NCI-H1694 treated with DMSO at 0.1 percent for 48 hours (cell line): ENCODE results near the gene HOXD12.

Experiments used
- DNase-seq: peaks from one replicate; lab custom pipeline; 2025; lab: John Stamatoyannopoulos, UW

Gene HOXD12

DNA sequence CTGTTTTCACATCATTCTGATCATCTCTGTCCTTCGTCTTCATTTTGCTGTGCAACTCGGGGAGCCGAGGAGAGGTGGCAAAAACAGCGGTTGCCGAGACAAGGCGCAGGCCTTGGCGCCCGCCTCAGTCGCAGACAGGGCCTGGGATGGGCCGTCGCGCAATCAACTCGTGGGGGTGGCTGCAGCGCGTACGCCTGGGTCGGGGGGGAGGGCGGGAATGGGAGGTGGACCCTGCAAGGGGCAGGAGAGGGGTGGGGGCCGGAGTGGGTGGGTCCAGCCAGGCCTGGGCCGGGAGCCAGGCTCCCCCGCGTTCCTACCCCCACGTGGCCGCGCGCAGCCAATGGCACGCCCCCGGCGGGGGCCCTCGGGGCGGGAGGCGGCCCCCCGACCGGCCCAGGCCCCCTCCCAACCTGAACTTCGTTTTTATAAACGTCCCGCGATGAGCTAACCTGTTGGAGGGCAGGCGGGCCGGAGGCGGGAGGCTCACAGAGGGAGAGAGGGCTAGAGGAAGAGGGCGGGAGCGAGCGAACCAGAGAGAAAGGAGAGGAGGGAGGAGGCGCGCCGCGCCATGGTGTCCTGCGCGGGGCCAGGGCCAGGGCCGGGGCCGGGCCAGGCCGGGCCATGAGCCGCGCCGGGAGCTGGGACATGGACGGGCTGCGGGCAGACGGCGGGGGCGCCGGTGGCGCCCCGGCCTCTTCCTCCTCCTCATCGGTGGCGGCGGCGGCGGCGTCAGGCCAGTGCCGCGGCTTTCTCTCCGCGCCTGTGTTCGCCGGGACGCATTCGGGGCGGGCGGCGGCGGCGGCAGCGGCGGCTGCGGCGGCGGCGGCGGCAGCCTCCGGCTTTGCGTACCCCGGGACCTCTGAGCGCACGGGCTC lies 7.1 kb upstream of the HOXD12 start, which contains the start of gene HOXD13:
HOXD13 (plus strand) TSS at position 452 of the 875 bp plus-strand sequence; CDS start at position 622, 170 bp downstream.
- DNase-seq, result peak; percentile 3

DNA sequence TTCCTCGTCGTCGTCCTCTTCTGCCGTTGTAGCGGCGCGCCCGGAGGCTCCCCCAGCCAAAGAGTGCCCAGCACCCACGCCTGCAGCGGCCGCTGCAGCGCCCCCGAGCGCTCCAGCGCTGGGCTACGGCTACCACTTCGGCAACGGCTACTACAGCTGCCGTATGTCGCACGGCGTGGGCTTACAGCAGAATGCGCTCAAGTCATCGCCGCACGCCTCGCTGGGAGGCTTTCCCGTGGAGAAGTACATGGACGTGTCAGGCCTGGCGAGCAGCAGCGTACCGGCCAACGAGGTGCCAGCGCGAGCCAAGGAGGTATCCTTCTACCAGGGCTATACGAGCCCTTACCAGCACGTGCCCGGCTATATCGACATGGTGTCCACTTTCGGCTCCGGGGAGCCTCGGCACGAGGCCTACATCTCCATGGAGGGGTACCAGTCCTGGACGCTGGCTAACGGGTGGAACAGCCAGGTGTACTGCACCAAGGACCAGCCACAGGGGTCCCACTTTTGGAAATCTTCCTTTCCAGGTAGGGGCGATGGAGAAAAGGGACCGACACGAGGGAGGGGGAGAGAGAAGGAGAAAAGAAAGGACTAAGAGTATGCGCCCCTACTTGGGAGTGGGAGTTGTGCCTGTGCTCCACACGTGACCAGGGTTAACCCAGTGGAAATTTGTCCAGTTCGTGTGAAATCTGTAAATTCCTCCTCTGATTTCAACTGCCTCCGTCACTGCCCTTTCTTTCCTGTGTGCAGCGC lies 6.3 kb upstream of the HOXD12 start:
- peak; percentile 20 for DNase-seq

DNA sequence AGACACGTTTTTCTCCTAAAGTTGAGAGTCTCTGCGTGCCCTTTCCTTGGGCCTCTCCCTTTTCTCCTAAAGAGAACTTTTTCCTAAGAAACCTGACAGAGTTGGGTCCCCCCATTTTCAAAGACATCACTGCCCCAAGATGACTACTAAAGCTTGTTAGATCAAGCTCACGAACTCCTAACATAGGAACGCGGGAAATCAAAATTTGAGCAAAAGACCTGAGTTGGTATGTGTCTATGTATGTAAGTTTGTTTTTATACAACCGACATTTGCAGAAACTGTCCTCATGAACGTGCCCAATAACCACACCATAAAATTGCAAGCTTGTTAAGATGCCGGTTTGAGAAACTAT lies 5.7 kb upstream of the HOXD12 start:
- DNase-seq, result no peak

DNA sequence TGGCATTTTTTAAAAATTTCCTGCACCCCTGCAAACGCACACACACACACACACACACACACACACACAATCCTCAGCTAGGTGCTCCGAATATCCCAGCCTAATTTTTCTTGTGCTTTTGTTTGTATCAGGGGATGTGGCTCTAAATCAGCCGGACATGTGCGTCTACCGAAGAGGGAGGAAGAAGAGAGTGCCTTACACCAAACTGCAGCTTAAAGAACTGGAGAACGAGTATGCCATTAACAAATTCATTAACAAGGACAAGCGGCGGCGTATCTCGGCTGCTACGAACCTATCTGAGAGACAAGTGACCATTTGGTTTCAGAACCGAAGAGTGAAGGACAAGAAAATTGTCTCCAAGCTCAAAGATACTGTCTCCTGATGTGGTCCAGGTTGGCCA lies 5.2 kb upstream of the HOXD12 start:
- DNase-seq, result no peak

DNA sequence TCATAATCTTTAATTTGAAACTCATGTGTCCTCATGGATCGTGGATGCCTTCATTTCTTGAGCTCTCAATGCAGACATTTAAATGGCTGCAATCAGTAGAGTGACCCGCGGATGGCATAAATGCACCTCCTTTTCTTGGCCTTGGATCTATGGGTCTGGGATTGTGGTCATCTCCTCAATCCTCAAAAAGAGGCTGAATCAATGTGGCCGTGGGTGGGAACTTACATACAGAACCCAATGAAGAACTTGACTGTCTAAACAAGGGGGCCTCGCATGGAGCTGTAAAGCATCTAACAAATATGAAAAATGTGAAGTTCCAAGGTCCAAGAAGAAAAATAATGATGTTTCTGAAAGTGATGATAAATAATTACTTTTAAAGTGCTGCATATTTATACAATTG lies 4.2 kb upstream of the HOXD12 start:
- no peak for DNase-seq

DNA sequence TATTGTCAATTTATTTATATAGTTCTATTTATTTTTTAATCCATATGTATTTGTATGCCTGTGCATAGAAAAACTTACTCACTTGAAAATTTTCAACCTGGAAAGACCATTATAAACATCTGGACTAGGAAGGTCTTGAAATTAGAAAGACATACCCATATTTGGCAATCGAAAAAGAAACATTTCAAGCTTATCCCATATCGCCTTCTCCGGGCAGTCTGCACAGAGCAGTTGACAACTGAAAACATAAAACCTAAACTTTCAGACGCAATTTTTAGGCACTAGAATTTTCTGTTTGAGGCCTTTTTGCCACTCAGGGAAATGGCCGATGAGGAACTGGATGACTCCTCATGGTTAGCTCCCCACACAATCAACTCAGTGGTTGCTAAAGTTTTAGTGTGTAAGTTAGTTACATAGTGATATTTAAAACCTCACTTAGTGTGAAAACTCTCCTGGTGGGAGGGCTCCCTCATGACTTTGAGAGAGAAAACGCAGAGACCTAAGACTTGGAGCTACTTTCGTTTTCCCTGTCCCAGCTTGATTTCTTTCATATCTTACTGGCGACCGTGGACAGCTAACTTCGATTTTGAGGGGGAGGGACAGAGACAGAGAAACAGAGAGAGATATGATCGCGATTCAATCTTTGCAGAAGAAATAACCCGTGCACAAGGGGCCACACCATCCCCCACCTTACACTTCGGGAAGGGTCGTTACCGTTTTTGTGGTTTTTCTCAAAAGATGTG lies 3.2 kb upstream of the HOXD12 start:
- no peak for DNase-seq

DNA sequence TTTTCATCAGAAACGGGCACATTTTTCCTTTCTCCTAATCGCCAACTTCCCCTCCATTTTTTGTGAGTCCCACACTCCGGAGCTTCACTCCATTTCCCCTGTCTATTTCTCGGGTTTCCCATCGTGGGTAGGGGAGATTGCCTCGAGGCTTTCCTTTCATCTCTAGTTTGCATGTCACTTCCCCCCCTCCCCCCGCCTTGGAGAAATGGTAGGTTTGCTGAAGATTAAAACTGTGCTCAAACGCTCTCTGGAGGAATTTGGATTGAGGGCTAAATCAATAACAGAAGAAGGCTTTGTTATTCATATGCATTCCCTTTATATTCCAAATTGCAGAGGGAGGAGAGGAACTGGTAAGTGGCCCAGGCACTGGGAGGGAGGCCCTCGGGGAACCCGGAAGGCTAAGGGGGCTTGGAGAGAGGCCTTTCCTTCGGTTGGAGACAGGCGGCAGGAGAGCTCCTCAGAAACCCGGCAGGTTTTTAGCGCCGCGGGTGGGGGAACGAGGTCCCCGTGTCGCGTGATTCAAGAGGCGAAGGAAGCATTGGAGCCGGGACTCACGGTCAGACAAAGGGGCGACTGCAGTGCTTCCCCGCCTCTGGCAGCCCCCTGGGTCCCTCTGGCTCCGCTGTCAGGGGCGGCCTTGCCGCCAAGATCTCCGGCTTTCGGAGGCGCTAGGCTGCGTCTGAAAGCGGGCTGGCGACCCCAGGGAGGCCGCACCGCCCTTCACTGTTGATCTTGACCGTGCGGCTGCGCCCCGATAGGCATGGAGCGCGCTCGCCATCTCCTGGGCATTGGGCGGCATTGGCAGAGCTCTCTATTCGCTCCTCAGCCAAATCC lies 2.4 kb upstream of the HOXD12 start:
- DNase-seq, result peak; percentile 72

DNA sequence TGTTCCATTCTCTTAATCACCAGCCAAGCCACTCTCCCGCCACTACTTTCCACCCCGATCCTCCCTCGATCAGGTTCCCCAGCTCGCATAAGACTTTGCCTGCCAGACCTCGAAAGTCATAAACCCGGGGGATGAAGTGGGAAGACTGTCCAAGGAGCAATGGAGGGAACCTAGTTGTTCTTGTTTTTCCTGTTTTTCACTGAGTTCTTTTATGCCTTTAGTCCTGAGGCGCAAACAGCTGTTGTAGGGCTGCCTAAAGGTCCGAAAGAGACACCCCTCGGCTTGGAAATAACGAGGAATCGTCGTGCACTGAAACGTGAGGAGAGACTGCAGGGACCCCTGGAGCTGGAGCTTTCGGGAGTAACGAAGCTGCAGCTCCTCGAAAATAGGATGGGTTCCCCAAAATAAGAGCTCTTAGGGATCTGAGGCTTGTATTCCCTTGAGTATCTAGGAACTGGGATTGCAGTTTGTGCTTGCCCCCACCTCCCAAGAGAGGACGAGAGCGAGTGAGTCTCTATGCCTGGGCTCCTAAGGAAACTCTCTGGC lies 1.7 kb upstream of the HOXD12 start:
- no peak for DNase-seq

DNA sequence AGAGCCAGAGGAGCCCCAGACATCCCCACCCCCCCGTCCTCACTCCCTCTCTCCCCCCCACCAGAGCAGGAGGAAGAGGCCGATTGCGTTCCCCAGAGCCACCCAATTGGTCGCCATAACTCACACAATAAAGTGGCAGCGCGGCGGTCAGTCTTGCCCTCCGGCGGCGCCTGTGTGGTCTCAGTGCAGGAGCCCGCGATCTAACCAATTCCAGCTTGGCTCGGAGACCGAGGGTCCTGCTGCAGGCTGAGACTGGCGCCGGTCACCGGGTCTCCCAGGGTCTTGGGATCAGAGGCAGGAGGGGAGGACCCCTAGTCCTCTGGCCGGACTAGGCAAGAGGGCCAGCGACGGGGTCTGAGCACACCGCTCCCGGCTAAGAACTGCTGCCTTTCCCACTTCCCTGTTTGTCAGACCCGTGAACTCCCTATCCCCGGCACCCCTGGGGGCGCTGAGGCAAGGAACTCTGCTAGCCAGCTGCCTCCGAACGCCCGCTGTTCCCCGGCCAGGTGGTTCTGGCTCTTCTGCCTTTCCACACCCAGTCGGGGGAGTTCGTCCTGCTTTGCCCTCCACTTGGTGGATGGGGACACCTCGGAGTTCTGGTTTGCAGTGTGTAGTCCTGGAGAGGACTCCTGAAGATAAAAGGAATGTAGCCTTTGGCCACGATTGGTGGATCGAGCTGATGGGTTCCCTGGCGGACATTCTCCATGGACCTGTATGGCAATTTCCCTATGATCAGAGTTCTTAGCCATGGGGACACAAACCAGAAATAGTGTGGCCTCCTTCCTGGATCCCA lies 1.0 kb upstream of the HOXD12 start:
- no peak for DNase-seq

DNA sequence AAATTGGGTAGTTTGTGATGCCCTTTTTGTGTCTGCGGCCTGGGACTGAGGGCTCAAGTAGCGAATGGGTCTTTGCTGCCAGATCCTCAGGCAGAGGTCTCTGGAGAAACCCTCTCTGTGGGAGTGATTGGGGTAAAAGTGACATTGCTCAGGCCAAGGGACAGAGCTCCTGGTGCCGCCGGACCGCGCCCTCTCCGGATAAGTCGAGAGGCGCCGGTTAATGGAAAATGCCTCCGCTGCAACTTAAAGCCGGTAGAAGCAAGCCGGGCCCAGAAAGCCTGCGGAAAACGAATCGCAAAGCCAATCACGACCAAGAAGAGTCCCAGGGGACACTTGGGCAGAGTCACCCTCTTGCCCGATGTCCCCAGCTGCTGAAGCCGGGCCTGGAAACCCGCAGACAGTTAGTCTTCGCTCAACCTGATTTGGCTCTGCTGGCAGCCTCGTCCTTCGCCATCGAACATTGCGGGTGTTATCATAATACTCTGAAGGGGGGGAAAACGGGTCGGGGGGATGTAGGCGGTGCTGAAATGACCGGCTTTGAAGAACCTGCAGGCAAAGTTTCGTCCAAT lies 352 bp upstream of the HOXD12 start:
- DNase-seq, result no peak

DNA sequence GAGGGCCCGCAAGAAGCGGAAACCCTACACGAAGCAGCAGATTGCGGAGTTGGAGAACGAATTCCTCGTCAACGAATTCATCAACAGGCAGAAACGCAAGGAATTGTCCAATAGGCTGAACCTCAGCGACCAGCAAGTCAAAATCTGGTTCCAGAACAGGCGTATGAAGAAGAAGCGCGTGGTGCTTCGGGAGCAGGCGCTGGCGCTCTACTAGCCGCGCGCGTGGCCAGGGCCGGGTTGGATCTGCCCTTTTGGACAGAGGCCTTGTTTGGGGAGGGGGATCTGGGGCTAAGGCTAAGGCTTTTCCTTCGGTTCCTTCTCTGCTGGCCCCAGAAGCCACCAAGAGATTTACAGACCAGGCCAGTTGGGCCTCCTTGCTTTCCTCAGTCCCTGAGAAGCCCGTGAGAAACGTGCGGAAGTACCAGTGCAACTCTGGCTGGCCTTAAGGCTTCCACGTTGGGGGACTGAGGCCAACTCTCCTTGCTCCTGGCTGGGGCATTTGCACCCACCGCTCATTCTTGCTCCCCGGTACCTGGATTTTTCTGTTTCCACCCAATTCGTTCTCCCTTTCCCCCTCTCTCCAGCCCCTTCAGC lies 1.0 kb downstream of the HOXD12 start:
- DNase-seq, result no peak

DNA sequence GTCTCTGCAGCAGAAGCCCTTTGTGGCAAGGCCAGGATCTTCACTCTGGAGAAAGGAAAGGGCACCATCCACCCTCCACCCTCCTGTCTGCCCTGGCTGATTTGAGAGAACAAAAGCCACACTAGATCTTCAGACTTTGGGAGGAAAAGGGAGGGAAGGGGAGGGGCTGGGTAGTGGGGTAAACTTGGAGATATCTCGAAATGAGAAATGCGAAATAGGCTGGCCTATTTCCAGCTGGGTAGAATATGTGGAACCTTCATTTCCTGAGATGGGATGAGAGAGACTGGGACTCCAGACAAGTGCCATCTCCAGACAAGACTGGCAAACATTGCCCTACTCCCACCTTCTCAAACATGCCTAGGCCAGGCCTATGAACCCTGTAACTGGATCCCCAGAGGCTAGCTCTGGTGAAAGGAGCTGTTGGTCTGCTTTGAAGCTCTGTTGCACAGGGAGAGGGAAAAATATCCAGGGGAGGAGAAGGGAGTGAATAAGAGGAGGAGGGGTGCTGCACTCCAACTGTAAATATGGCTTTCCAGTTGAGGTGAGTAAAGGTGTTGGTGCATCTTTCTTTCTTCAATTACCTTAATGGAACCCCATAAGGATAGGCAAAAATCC lies 1.7 kb downstream of the HOXD12 start:
- no peak for DNase-seq

DNA sequence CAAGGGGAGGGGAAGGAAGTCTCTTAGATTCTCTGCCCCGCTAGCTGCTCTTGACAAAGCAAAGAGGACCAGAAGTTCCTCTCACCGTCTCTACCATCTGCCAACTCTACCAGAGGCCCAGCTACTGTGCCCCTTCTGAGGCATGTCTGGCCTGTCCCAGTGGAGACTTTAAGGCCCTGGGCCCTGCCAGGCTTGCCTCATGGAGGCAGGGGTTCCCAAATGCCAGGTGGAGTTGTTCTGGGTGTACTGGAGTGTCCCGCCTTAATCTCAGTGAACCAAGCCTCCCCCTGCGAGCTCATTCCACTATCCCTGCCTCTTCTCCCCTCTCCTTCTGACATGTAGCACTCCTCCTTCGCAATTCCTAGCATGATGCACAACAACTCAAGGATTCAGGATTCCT lies 2.2 kb downstream of the HOXD12 start:
- no peak for DNase-seq

DNA sequence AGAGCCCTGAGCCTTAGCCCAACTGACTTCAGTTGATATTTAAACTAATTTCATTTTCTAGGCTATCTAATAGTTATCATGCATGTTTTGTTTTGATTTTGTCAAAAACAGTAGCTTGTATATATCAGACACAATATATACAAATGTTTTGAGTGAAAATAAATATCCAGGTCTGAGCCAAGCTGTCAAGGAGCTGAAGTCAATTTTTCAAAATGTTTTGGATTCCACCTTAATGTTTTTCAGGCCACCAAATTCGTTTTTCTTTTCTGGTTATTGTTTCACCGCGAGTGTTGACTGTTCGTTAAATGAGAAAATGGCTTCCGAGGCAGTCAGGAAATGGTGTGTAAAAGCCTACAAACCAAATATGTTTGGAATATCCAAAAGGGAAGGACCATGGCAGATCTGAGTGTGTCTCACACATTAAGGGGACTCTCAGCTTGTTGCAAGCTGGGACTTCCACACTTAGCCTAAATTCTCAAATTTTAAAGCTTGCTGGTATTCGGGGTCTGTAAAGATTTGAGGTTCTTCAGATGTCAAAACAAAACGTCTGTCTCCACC lies 2.8 kb downstream of the HOXD12 start:
- DNase-seq, result no peak

DNA sequence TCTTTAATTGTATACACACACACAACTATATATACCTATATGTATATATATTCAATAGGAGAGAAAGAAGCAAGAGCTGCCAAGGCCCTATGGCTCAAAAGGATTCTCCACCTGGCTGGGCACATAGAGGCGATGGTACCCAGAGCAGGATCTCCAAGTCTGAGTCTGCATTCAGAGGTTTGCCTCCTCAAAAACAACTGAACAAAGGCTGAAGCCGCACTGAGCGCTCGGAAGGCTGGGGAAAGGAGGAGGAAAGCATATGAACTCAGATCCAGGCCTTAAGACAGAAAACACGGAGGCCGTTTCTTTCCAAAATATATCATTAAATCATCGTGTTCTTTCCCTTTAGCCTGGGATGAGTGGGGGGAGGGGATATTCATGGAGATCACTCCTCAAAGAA lies 3.6 kb downstream of the HOXD12 start:
- no peak for DNase-seq

DNA sequence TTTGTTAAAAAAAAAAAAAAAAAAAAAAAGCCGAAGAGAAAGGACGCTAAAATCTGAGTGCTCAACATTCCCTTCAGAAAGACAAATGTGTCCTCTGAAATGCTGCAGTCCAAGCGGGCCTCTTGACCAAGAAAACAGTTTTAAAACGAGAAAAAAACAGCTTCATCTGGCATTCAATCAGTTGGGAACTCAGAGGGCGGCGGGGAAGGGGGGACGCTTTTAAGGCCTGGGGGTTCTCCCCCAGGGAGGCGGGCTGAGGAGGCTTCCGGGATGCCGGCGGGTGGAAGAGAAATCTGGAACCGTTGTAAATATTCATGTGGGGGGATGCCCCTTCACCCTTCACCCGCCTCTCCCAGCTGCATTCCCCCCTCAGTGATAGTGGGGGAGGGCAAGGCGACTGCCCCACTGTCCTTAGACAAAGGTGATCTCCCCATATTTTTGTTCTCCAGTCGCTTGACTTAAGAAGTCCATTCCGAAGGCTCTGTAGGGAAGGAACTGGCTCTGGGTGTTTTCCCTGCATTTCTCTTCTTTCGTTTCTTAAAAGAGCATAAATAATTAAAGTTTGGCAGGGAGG lies 4.2 kb downstream of the HOXD12 start:
- no peak for DNase-seq

DNA sequence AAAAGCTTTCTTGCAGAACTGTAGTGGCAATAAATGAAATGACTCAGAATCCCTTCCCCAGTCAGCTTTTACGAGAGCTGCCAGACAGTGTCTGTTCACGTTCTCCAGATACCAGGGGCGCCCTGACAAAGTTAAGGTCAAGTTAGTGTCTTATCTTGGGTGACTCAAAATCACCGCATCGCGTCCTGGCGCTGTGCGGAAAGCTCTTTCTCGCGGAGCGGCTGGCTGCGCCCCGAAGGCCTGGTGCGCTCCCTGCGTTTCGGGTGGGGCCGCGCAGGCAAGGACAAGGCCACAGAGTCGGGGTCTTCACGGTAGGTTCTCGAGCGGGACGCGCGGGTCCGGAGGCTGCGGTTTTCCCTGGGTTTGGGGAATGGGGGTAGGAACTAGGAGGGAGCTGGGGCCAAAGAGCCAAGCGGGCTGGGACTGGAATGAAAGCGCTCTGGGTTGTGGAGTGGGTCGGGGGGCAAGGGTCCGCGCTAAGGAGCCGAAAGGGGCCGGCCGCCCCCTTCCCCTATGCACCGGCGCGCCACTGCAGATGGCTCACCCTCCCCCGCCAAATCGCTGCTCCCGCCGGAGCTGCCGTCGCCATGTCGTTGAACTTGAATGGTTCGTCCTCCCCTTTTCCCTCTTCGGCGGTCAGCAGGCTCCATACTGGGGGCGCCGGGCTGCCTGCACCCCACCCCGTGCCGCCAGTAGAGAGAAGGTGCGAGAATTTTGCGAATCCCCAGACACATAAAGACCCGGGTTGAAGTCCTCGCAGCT lies 4.9 kb downstream of the HOXD12 start:
- no peak for DNase-seq
